PFSK-1 (cell line): ENCODE measurements around the gene KIRREL3.

ENCODE experiments used
- FOXP2 ChIP-seq: optimal IDR thresholded peaks from 2 replicates; pipeline ENCODE3; 2011; ENCODE audit warnings: borderline replicate concordance, control low read depth, inconsistent platforms; ENCODE audit not compliant: insufficient read depth; ENCODE audit errors: extremely low read length, extremely low read depth
- POLR2AphosphoS5 ChIP-seq: IDR thresholded peaks from 2 replicates; pipeline ENCODE4 v1.6.1; 2012; ENCODE audit warnings: low read depth, mild to moderate bottlenecking, control low read depth, low read length, moderate library complexity
- SIN3A ChIP-seq: IDR thresholded peaks from 2 replicates; pipeline ENCODE4 v1.6.1; 2012; ENCODE audit warnings: mild to moderate bottlenecking, low read length, moderate library complexity, borderline replicate concordance; ENCODE audit not compliant: insufficient read depth
- TAF1 ChIP-seq: IDR thresholded peaks from 2 replicates; pipeline ENCODE4 v1.6.1; 2012; ENCODE audit warnings: low read length, control low read depth, borderline replicate concordance; ENCODE audit not compliant: insufficient read depth
- TF ChIP-seq, protein P1 (sequence below), 2 experiments: IDR thresholded peaks; 2 replicates each; pipeline versions ENCODE4 v1.6.1 to v1.8.0; 2011 to 2012; ENCODE audit warnings: low read depth in 2 of 2, low read length in 2 of 2, control low read depth in 1 of 2, inconsistent platforms in 1 of 2, mild to moderate bottlenecking in 1 of 2, moderate library complexity in 1 of 2; ENCODE audit not compliant: insufficient read depth in 1 of 2

Gene KIRREL3

DNA sequence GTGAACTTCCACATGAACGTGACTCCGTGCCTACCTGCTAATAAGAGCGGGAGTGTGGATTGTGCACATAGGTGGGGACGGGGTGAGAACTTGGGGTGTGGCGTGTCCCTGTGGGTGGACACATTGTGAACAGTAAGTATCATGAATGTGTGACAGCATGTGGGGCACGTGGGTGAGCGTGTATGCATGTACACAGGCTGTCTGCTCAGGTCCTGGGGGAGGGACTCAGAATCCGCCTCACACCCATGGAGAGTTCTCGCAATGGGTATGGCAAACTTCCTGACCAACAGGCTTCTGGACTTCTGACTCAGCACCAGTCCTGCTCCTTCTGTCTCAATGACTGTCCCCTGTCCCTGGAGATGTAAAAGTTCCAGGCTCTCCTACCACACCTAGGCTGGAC, 422.1 kb downstream of the KIRREL3 start:
- TF ChIP-seq SIN3A (no peak), POLR2AphosphoS5 (no peak), TAF1 (no peak), FOXP2 (no peak)
- TF ChIP-seq, protein P1, sequence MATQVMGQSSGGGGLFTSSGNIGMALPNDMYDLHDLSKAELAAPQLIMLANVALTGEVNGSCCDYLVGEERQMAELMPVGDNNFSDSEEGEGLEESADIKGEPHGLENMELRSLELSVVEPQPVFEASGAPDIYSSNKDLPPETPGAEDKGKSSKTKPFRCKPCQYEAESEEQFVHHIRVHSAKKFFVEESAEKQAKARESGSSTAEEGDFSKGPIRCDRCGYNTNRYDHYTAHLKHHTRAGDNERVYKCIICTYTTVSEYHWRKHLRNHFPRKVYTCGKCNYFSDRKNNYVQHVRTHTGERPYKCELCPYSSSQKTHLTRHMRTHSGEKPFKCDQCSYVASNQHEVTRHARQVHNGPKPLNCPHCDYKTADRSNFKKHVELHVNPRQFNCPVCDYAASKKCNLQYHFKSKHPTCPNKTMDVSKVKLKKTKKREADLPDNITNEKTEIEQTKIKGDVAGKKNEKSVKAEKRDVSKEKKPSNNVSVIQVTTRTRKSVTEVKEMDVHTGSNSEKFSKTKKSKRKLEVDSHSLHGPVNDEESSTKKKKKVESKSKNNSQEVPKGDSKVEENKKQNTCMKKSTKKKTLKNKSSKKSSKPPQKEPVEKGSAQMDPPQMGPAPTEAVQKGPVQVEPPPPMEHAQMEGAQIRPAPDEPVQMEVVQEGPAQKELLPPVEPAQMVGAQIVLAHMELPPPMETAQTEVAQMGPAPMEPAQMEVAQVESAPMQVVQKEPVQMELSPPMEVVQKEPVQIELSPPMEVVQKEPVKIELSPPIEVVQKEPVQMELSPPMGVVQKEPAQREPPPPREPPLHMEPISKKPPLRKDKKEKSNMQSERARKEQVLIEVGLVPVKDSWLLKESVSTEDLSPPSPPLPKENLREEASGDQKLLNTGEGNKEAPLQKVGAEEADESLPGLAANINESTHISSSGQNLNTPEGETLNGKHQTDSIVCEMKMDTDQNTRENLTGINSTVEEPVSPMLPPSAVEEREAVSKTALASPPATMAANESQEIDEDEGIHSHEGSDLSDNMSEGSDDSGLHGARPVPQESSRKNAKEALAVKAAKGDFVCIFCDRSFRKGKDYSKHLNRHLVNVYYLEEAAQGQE (IDR thresholded peaks at IDR 0.05; ENCODE audit: insufficient read depth in 1 of 2, low read depth in 2 of 2, low read length in 2 of 2) = no peak

DNA sequence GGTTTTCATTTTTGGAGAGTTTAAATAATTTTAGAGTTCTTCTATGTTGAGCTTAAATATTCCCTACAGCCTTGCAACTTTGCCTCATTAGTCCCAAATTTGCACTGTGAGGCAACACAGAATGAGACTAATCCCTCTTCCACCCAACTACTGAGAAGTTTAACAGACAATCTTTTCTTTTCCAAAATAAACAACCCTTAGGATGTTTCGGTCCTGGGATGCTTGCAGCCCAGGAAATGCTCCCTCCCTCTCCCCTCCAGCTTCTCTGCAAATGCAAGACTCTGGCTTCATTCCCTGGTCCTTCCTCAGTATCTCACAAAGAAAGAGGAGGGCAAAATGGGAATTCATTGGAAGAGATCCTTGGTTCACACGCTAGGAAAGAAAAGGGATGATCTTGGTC, 422.5 kb downstream of the KIRREL3 start:
- TF ChIP-seq POLR2AphosphoS5 (no peak), FOXP2 (no peak), SIN3A (no peak), TAF1 (no peak)
- TF ChIP-seq, protein P1 (IDR thresholded peaks at IDR 0.05; ENCODE audit: insufficient read depth in 1 of 2, low read depth in 2 of 2, low read length in 2 of 2) = no peak

DNA sequence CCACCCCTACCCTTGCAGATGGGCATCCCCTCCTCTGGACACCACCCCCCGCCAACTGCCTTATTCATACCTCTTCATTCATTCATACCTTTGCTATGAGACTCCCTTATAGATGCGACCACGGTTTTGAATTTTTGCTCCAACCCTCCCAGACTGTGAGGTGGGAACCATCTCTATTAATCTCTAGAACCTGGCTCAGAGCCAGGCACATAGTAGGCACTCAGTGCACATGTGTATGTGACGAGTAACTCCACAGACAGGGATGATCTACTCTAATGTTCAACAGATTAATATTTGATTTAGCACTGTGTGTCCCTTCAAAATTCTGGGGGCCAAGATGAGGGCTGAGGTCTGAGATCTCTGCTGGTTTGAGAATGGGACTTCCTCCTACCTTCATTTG, 424.7 kb downstream of the KIRREL3 start:
- TF ChIP-seq TAF1 (no peak), POLR2AphosphoS5 (no peak), FOXP2 (no peak), SIN3A (no peak)
- TF ChIP-seq, protein P1 (IDR thresholded peaks at IDR 0.05; ENCODE audit: insufficient read depth in 1 of 2, low read depth in 2 of 2, low read length in 2 of 2) = no peak

DNA sequence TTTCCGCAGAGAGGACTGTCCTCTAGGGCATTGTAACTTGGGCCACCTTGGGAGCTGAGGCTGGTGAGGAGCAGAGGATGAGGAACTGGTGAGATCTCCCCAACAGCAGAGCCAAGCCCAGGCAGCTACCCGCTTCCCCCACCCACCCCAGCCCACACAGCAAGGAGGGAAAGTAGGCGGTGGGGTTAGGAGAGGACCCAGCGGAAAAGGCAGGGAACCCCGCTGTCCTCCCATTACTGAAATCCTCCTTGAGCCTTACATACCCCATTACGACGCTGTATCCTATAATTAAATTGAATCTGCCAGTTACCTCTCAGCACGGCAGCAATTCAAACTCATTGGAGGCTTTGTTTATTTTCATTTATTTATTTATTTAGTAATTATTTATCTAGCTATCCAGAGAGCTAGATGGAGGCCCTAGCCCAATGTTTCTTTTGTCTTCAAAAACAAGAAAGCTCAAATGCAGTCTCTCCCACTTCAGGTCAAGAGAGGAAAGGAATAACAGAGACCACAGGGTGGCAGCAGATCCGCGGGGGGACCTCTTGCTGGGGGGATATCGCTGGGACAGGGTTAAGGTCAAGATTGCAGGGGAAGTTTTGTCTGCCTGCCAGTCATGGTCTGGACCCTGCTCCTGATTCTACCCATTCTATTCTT, 427.1 kb downstream of the KIRREL3 start:
- TF ChIP-seq SIN3A (no peak), TAF1 (no peak), FOXP2 (no peak), POLR2AphosphoS5 (no peak)
- TF ChIP-seq, protein P1 (IDR thresholded peaks at IDR 0.05; ENCODE audit: insufficient read depth in 1 of 2, low read depth in 2 of 2, low read length in 2 of 2) = no peak

DNA sequence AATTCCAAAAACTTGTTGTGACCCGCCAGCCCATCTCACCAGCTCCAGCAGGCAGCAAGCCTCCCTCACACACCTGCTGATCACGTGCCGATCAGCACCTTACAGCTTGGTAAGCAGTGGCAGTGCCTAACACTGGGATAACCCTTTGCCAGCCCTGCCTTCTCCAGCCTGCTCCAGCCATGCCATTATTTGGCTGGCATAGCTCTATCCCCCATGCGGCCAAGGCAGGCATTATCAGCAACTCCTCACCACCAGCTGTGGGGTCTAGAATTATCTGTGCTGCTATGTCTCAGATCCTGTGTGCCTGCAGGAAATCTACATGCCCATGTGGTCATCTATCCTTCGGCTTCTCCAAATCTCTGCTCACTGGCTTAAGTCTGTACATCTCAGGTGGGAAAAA, 430.1 kb downstream of the KIRREL3 start:
- TF ChIP-seq TAF1 = no peak
- no peak for TF ChIP-seq POLR2AphosphoS5
- TF ChIP-seq SIN3A = no peak
- TF ChIP-seq, protein P1 (IDR thresholded peaks at IDR 0.05; ENCODE audit: insufficient read depth in 1 of 2, low read depth in 2 of 2, low read length in 2 of 2) = no peak
- no peak for TF ChIP-seq FOXP2
